ENCODE measurements around the gene TMEM266.

TMEM266 gene

DNA sequence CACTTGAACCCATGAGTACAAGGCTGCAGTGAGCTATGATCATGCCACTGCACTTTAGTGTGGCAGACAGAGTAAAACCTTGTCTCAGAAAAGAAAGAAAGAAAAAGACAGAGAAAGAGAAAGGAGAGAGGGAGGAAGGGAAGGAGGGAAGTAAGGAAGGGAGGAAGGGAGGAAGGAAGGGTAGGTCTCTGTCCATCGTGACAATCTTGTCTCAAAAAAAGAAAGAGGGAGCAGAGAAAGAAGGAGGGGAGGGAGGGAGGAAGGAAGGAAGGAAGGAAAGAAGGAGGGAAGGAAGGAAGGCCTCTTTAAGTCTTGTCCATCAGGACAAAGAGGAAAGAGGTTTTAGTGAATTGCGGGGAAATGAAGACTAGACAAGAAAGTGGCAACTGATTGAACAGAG is 129.3 kb downstream of the TMEM266 start:
- no peak for DNase-seq

DNA sequence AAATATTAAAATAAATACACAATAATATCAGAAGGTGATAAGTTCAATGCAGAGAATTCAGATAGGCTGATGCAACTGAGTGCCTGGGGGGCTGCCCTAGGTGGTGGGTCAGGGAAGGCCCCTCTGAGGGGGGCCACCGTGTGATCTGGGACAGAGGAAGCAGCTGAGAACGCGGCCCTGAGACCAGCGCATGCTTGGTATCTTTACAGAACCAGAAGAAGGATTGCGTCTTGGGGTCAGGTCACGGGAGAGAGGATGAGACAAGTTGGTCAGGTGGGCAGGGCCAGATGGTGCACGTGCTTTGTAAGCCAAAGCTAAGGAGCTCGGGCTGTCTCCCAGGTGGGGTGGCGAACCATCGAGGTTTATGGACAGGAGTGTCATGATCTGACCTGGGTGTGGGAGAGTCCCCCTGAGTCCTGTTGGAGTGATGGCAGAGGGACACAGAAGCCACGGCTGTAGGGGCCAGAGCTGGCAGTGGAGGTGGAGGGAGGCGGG is 130.3 kb downstream of the TMEM266 start:
- DNase-seq = no peak

DNA sequence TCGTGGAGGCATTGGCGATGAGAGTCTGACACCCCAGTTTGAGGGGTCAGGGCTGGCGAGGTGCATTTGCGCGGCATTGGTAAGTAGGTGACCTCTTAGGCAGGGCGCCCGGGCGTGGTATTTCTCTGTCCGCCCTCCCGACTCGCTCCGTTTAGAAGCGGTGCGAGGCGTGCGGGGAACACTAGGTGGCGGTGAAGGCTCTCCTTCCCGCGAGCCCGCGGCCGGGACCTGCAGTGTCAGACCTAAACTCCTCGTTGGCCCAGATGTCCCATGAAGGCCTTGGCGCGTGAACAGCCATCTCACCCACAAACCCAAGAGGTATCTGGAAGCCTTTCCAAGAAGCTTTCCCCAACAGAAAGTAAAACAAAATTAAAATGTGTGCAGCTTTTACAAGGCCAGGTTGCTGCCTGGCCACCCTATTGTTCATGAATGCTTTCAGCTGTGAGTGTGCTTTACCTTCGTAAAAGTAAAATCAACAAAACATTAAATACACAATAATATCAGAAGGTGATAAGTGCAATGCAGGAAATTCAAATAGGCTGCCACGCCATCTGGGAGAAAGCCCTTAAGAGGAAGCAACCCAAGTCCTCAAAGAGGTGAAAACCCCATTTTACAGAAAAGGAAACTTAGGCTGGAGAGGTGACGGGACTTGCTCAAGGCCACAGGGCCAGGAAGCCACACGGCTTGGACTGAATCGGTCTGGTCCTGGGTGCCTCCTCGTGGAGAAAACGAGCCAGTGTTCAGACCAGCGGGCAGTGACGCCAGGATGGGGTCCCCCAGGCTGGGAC is 131.2 kb downstream of the TMEM266 start:
- peak; percentile 84 for DNase-seq

DNA sequence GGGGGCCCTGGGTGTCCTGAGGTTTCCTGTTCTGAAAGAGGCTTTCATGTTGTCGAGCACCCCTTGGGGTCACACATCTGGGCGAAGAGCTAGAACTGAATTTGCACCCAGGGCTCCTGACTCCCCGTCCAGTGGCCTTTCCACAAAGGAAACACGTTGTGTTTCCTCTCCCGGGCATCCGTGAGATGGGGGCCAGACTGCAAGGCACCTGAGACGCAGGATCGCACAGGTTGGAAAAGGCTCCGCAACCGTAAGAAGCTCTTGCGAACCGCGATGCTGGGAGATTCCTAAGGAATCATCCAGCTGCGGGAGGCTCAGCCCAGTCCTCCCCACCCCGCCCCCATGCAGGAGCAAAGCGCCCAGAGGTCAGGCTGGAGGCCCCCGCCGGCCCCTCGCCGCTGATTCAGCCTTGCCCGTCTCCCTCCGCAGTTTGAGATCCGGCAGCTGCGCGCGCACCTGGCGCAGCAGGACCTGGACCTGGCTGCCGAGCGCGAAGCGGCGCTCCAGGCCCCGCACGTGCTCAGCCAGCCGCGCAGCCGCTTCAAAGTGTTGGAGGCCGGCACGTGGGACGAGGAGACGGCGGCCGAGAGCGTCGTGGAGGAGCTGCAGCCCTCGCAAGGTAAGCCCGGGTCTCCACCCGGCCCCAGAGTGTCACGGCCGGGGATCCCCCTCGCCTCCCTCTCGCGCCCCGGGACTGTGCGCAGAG is 131.9 kb downstream of the TMEM266 start:
- DNase-seq = no peak

DNA sequence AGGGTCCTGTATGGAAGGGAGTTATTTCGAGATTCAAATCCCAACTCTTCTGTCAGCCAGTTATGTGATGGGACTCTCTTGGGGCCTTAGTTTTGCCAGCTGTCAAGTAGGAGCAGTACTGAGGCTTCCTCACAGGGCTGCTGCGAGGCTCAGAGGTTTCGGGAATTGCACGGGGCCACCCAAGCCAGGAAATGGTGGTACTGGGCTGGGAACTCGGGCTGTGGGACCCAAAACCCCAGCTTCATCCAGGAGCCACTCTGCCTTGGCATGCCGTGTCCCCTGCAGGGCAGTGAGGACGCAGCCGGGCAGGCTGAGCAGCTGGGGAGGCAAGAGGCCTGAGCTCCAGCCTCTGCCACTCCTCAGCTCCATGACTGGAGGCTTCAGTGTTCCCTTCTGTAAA is 132.9 kb downstream of the TMEM266 start:
- DNase-seq = no peak

DNA sequence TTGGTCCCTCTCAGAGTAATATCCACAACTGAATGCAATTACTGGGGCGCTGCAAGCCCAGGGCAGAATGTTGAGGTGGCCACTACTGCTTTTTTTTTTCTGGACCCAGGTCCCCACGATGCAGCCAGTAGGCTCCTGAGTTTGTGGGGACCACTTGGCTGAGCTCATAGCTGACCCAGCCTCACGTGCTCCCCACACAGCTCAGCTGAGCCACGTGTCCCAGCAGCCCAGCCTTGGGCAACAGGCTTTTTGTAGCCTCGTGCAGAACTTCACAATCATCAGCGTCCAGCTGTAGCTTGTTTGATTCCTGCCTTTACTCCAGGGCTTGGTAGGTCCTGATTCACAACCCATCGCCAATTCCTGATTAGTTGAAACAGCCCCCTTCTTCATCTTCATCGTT is 134.1 kb downstream of the TMEM266 start:
- DNase-seq = no peak

DNA sequence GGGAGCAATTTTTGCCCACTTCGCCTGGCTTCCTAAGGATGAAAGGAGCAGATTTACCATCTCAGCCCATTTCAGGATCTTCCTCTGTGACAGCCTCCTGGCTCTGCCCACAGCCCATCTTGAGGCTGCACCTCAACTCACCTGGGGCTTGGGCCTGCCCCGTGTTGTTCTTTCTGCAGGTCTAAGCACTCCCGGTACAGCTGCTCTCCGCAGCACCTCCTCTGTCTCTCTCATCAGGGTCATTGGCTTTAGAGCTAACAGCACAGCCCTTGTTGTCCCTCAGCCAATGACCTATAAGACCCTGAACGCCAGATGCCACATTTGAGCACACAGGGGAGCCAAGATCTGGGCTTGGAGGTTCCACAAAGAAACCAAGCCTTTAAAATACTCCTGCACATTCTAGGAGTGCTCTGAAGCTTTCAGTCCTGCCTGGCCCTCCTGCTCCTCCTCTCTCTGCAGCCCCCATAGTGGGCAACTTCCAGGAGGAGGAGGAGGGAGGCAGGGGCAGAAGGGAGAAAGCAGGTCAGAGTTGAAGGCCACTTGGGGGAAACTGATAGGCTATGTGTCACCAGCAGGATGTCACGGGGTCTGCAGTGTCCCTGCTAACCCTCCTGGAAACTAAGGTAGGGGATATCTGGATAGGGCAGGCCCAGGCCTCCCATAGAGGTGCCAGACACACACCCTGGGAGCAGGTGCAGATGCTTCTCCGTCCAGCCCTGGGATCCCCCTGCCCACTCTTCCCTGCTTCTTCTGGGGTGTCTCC is 135.9 kb downstream of the TMEM266 start:
- DNase-seq = no peak

DNA sequence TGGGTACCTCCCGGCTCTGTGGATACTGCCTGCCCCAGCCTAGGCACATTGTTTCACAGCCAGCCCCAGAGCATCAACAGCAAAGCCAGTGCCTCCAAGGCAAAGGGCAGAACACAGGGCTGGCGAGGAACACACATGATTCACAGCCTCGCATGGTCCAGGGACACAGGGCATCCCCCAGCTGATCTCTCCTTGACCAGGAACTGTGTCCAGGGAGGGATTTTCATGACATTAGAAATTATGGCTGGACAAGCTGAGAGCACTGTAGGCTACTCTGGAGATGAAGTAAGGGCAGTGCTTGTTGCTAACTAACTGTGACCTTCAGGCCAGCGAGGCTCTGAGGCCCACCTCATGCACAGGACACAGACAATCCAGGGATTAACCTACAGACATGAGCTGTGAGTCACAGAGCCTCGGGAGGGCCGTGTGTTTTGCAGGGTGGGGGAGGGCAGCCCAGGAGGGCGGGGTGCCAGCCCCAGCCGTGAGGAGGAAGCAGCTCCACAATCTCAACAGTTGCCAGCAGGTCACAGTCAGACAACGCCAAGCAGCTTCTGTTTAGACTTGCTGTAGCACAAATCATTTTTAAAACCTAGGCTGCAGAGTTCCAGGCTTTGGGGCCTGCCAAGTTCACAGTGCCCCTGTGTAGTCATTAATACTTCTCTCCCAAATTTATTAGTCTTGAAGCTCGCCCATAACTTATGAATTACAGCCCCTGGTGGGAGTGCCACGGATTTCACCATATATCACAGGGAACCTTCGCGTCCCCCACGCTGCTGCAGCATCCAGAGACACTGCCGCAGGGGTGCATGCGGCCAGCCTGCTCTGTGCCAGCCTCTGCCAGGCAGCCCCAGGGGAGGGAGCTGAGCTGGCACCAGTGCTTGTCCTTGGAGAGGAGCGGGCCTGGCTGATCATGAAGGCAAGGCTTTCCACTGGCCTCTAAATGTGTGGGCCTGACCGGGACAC is 136.8 kb downstream of the TMEM266 start:
- no peak for DNase-seq

DNA sequence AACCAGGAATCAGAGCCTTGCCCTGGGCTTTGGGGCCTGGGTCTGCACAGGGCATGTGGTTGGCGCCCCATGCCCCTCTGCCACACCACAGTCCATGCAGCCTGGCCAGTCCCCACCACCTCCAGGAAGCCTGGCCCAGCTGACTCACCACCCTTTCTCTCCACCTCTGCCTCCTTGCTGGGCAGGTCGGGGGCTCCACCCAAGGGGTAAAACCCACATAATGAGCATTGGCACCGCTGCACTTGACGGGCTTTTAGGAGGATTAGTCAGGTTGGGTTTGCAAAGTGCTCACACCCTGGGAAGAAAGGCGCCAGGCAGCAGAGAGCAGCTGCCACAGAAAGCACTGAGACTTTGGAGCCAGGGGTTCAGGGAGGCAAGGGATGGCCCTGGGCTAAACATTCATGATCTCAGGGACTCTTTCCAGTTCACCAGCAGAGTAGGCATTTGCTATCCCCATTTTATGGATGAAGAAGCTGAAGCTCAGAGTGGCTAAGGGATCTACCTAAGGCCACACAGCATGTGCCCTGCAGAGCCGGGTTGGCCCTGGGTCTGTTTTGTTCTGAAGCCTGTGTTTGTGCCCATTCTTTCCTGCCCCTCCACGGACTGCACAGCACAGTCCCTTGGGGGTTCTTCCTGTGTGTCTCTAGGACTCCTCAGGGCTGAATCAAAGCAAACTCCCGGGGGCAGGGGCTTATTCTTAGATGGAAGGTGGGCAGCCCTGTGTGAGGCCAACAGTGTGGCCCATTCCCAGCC is 138.1 kb downstream of the TMEM266 start:
- no peak for DNase-seq

DNA sequence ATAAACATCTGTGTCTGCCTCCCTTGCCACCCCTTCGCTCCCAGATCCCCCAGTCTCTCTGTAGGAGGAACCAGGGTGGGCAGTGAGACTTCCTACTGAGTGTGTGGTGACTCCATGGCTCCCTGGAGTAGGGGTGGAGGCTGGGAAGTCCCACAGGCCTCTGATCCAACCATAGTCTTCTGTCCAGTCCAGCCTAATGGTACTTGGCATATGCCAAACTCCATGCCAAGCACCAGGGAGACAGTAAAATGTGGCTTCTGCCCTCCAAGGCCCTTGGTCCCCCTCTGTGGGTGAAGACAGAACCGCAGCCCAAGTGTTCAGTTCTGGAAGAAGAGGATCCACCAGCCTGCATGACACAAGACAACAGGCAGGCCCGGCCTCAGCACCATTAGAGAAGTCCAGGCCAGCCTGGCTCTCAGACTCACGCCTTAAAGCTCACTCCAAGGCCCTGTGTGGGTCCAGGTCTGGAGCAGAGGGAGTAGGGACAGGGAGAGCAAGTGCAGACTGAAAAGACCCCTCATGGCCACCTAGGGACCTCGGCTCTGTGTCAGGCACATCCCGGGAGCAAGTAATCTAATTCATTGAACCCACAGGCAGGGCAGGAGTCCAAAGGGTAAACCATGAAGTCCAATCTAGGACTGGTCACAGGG is 138.8 kb downstream of the TMEM266 start:
- no peak for DNase-seq

DNA sequence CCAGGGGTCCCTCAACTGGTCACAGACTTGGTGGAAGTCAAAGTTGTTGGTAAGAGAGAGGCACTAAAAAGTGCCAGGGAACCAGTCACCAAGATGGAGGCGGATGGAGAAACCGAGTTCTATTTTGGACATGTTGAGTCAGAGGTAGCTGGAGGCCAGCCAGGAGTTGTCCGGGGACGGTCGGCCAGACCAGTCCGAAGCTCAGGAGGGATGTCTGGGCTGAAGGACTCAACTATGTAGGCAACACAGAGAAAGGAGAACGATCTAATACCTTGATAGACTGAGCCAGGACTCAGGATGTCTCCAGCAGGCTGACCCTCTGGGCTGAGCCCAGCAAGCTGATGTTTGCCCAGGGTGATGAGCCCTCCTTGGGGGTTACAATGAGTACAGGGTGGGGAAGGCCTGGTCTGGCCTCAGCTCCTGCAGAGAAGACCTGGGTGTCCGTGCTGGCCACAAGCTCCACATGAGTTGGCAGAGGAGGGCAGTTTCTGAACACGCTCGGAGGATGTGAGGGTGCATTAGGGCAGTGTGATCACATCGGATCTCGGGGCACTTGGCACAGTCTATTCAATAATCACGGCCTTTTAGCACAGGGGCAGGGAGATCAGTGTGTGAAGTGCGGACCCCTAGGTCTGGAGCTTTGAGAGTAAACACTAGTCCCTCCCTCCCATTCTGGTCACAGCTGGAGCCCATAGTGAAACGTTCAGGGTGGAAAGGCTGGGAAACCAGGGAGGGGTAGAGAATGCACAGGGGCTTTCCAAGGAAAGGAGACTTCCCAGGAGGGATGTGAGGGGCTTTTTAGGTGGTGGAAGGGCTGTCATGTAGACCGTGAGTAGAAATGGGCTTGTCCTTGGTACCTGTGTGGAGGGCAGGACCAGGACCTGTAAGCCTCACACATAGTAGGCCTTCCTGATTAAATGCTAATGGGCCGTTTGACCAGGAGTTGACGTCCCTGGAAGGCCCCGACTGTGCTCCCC is 139.6 kb downstream of the TMEM266 start:
- no peak for DNase-seq

DNA sequence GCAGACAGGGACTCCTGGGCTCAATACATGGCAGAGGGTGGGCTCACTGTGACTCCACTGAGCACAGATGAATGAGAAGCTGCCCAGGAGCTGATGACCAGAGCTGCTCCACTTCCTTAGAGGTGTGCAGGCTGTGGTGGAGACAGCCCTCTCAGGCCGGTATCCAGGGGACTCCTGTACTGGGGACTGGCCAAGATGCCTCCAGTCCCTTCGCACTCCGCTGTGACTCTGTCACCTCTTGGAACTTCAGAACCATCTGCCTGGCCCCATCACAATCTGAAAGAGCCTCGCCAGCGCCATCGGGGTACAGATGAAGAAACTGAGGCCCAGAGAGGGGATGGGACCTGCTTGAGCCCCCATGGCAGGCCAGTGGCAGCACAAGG is 140.3 kb downstream of the TMEM266 start:
- no peak for DNase-seq

DNA sequence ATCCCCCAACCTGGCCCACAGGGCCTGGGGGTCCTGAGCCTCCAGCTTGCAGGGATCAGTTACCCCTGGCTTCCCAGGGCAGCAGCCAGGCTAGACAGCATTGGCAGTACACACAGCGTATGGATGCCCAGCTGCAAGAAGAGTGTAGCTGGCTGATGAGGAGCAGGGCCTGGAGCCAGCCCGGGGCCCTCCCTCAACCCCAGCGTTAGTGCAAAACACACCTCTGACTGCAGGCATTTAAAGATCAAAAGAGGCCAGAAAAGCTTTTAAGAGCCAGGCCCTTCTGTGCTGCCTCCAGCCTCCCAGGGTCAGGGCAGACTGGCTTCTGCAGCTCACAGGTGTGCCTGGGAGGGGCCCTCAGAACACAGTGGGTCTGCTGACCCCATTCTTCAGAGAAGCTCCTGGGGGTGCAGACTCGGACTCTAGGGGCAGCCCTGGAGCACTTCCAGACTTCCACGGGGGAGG is 140.9 kb downstream of the TMEM266 start:
- DNase-seq = no peak

DNA sequence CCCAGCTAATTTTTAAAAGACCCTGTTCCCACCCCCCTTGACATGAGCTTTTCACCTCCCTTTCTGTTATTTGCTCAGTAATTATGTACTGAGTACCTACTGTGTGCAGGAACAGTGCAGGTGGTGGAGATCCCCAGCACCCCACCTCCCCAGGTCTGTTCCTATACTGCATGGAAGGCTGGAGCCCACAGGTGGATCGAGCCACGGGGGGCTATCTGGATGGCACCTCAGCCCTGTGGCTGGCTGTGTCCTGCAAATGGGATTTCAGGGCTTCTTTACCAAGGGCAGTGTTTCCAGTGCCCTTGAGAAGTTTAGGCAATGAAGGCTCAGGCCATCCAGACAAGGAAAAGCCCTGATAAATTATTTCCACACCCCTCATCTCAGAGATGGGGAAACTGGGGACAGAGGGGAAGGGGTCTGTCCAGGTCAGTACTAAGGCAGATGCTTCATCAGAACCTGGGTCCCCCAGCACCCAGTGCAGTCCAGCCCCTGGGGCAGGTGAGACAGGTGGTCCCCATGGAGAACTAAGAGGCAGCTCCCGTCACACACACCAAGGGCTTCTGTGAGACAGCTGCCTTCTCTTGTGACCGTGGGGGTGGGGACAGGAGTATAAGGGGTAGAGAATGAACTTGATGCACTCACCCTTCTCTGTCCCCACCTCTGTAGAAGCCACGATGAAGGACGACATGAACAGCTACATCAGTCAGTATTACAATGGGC is 141.9 kb downstream of the TMEM266 start:
- DNase-seq = no peak

DNA sequence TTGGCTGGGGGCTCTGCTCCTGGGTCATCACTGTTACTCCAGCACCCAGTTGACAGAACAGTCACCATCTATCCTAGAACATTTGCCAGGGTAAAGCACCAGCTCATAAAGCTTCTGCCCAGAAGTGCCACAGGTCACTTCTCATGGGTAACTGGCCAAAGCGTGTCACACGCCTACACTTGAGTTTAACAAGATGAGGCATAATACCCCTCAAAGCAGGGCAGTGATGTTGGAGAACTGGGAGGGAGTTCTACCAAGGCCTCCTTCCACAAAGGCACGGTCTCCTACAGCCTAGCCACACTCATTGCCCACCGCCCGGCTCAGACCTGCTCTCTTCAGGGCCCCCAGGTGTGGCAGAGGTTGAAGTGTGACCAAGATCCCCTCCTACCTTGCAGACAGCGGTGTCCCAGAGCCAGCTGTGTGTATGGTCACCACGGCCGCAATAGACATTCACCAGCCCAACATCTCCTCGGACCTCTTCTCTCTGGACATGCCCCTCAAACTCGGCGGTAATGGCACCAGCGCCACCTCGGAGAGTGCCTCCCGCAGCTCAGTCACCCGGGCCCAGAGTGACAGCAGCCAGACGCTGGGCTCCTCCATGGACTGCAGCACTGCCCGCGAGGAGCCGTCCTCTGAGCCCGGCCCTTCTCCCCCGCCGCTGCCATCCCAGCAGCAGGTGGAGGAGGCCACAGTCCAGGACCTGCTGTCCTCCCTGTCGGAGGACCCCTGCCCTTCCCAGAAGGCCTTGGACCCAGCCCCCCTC is 143.7 kb downstream of the TMEM266 start:
- no peak for DNase-seq

DNA sequence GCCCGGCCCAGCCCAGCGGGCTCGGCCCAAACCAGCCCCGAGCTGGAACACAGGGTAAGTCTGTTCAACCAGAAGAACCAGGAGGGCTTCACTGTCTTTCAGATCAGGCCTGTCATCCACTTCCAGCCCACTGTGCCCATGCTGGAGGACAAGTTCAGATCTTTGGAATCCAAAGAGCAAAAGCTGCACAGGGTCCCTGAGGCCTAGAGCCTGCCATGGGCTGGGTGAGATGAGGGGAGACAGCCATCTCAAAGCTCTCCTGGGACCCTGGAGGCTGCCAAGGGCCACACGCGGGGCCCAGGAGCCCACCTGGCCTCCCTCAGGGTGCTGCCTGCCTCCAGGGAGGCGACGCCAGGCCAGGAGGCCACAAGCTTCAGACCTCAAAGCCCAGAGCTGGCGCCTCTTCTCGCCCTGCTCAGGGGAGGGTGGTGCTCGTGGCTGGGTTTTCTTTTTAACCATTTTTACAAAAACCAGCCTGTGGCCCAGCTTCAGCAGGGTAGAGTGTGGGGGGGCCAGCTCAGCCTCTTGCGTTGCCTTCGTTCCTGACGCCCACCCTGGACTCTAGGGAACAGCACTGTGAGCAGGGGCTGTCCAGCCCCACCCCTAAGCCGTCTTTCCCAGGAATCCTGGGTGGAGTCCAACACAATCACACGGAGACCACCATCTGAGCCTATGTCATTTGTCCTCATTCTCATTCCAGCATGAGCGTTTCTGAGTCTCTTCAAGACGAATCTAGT is 144.5 kb downstream of the TMEM266 start:
- DNase-seq = no peak

DNA sequence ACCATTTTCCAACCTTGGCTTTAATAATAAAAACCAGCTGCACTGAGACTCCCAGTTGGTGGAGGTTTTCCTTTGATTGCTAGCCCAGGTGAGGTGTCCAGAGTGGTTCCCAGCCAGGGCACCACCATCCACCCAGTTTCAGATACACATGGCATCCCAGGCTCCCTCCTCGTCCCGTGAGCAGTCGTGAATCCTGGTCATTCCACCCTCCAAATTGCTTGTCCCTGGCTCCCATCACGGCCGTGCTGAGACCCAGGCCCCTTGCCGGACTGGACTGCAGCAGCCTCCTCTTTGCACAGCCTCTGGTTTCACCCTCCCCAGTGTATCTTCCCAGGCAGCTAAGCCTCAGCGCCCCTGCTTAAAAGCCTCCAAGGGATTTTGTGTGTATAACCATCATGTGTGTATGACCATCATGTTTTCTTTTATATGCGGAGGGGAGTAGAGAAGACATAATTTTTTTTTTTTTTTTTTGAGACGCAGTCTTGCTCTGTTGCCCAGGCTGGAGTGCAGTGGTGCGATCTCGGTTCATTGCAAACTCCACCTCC is 145.2 kb downstream of the TMEM266 start:
- DNase-seq = no peak

Data from activated CD4-positive, alpha-beta T cell treated with anti-CD3 and anti-CD28 coated beads, Interleukin-2, amount 50 U/mL, for 16 hours (primary cell).